Upper lobe of left lung (tissue), 6 donors: ENCODE measurements around the gene GAPVD1. TPM values are rescaled to one million over a fixed set of nuclear protein-coding genes. Genes with fewer than 3 reads are reported as not detected.

ENCODE experiments used
- ATAC-seq, 2 donors: fragments of 200-7000 bp; cut with Tn5 transposase; one replicate each; pipeline ENCODE4 v1.9.1; 2022; ENCODE audit warnings: mild to moderate bottlenecking in 2 of 2, moderate library complexity in 2 of 2; ENCODE audit not compliant: low FRiP score in 2 of 2
- DNase-seq, 2 donors: peaks; one replicate each; pipeline ENCODE4 v3.0.0-alpha.2; 2019 to 2020
- H3K27ac ChIP-seq, 4 donors: fragments of 200-600 bp; sonication (generic); one replicate each; pipeline ENCODE4 v1.5.1; 2016 to 2019
- H3K27me3 ChIP-seq, 4 donors: fragments of 200-600 bp; sonication (generic); one replicate each; pipeline ENCODE4 v1.5.1; 2017 to 2019
- H3K36me3 ChIP-seq, 4 donors: fragments of 200-600 bp; sonication (generic); one replicate each; pipeline ENCODE4 v1.5.1; 2016 to 2019
- H3K4me1 ChIP-seq, 4 donors: fragments of 200-600 bp; sonication (generic); one replicate each; pipeline ENCODE4 v1.5.1; 2018 to 2019
- H3K4me3 ChIP-seq, 4 donors: fragments of 200-600 bp; sonication (generic); one replicate each; pipeline ENCODE4 v1.5.1; 2017 to 2019; ENCODE audit warnings: mild to moderate bottlenecking in 2 of 4, moderate library complexity in 1 of 4
- H3K9me3 ChIP-seq, 4 donors: fragments of 200-600 bp; sonication (generic); one replicate each; pipeline ENCODE4 v1.5.1; 2018 to 2019
- EP300 ChIP-seq, 4 donors: sonication (generic); formaldehyde crosslinking; IDR thresholded peaks; one replicate each; pipeline ENCODE4 v1.5.1; 2017; ENCODE audit warnings: antibody characterized with exemption in 4 of 4, control low read depth in 2 of 4
- POLR2A ChIP-seq, 4 donors: fragments of 450-650 bp; IDR thresholded peaks; one replicate each; pipeline ENCODE4 v1.5.1; 2016 to 2017; ENCODE audit warnings: antibody characterized with exemption in 4 of 4, mild to moderate bottlenecking in 2 of 4
- POLR2AphosphoS5 ChIP-seq, 2 donors: sonication (generic); formaldehyde crosslinking; IDR thresholded peaks; one replicate each; pipeline ENCODE4 v1.5.1; 2017; ENCODE audit warnings: antibody characterized with exemption in 2 of 2
- WGBS, 2 donors: methylation state at CpG; one replicate each; pipeline ENCODE4 v1.1.5; 2017 to 2018; 5-methylcytosine and 5-hydroxymethylcytosine counted together
- total RNA-seq, 6 donors: library from RNA; depleted of rRNA in 4 of 6; stranded (reverse); fragments of >200 nt in 4 of 6; gene quantifications; one replicate each; pipeline versions ENCODE4 v1.1.0 to v1.2.1, GENCODE V29; 2016 to 2021
- TF ChIP-seq, protein P1 (sequence below), 6 experiments: fragments of 450-650 bp in 4 of 6; fragments of 200-600 bp in 2 of 6; sonication (generic) in 2 of 6; IDR thresholded peaks; one replicate each; pipeline ENCODE4 v1.5.1; 2016 to 2019; ENCODE audit warnings: antibody characterized with exemption in 6 of 6
- donor health status: DM: no; HTN: no; CAD: no; lungs with moderate emphysema.
- donor health status: DM: no; HTN: yes; CAD: no; lungs with severe emphysema.

GAPVD1 gene
- total RNA-seq, 6 donors from 2014 or later = 56.4 to 122 (median 74.2) TPM

DNA sequence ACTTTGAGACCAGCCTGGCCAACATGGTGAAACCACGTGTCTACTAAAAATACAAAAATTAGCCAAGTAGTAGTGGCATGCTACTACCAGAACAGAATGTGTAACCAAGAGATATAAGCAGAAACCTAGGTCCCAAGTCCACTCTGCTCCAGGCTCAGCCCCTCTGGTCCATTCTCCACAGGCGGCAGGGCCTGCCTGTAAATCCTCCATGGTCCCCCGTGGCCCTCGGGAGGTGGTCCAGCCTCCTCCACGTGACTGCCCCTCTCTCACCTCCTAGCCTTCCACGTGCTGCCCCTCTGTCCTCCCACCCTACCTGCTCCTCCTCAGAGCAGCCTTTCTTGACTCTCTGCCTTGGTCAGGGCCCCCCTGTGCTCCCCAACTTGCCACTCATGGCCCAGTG is 127.4 kb downstream of the GAPVD1 start:
- WGBS, 2 donors = 57 to 67% methylated on average over 6 of the region's 6 CpGs
- DNase-seq (no peak), ATAC-seq (peak in 1 of 2 donors; percentile 7)
- no peak overlapping the region for H3K4me3 ChIP-seq
- no peaks in the 10 kb centered on the region for H3K9me3 ChIP-seq
- no peak overlapping the region for H3K27ac ChIP-seq
- no peaks in the 10 kb centered on the region for H3K36me3 ChIP-seq
- no peak for TF ChIP-seq POLR2A (IDR thresholded peaks at IDR 0.05)
- TF ChIP-seq, protein P1, sequence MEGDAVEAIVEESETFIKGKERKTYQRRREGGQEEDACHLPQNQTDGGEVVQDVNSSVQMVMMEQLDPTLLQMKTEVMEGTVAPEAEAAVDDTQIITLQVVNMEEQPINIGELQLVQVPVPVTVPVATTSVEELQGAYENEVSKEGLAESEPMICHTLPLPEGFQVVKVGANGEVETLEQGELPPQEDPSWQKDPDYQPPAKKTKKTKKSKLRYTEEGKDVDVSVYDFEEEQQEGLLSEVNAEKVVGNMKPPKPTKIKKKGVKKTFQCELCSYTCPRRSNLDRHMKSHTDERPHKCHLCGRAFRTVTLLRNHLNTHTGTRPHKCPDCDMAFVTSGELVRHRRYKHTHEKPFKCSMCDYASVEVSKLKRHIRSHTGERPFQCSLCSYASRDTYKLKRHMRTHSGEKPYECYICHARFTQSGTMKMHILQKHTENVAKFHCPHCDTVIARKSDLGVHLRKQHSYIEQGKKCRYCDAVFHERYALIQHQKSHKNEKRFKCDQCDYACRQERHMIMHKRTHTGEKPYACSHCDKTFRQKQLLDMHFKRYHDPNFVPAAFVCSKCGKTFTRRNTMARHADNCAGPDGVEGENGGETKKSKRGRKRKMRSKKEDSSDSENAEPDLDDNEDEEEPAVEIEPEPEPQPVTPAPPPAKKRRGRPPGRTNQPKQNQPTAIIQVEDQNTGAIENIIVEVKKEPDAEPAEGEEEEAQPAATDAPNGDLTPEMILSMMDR (IDR thresholded peaks at IDR 0.05) = no peak
- TF ChIP-seq EP300 (IDR thresholded peaks at IDR 0.05) = no peak
- no peak for TF ChIP-seq POLR2AphosphoS5 (IDR thresholded peaks at IDR 0.05)
- H3K27me3 ChIP-seq = no peaks in the 10 kb centered on the region
- H3K4me1 ChIP-seq = no peaks in the 10 kb centered on the region

GRCh38 chr9:125391704-125392103 is 130.1 kb downstream of the GAPVD1 start:
- H3K27me3 ChIP-seq = no peaks in the 10 kb centered on the region
- 82 to 94% methylated on average over 6 of the region's 6 CpGs for WGBS, 2 donors
- no peaks in the 10 kb centered on the region for H3K36me3 ChIP-seq
- H3K27ac ChIP-seq = no peak overlapping the region
- no peaks in the 10 kb centered on the region for H3K4me1 ChIP-seq
- H3K4me3 ChIP-seq = no peak overlapping the region
- TF ChIP-seq EP300 (IDR thresholded peaks at IDR 0.05) (no peak), POLR2AphosphoS5 (IDR thresholded peaks at IDR 0.05) (no peak), POLR2A (IDR thresholded peaks at IDR 0.05) (no peak)
- TF ChIP-seq, protein P1 (IDR thresholded peaks at IDR 0.05) = no peak
- ATAC-seq (no peak), DNase-seq (no peak)
- H3K9me3 ChIP-seq = no peaks in the 10 kb centered on the region

GRCh38 chr9:125393426-125393825 is 131.8 kb downstream of the GAPVD1 start:
- Histone ChIP-seq H3K4me1 (no peaks in the 10 kb centered on the region), H3K36me3 (no peaks in the 10 kb centered on the region), H3K4me3 (no peak overlapping the region), H3K27ac (no peak overlapping the region), H3K27me3 (no peaks in the 10 kb centered on the region), H3K9me3 (no peaks in the 10 kb centered on the region)
- TF ChIP-seq POLR2A (IDR thresholded peaks at IDR 0.05) (no peak), POLR2AphosphoS5 (IDR thresholded peaks at IDR 0.05) (no peak), EP300 (IDR thresholded peaks at IDR 0.05) (no peak)
- TF ChIP-seq, protein P1 (IDR thresholded peaks at IDR 0.05) = no peak
- DNase-seq (no peak), ATAC-seq (no peak)
- 81 to 96% methylated on average over 3 of the region's 3 CpGs for WGBS, 2 donors

DNA sequence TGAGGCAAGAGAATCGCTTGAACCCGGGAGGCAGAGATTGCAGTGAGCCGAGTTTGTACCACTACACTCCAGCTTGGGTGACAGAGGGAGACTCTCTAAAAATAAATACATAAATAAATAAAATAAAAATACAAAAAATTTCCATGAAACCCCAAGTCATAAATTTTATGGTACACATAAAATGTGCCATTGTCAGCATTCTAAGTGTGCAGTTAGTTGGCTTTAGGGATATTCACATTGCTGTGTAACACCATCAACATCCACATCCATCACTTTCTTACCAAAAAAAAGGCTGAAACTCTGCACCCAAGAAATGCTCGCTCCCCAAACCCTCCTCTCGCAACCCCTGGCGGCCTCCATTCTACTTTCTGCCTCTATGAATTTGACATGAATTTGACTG is 135.2 kb downstream of the GAPVD1 start:
- Histone ChIP-seq H3K36me3 (no peaks in the 10 kb centered on the region), H3K9me3 (no peaks in the 10 kb centered on the region), H3K4me1 (no peaks in the 10 kb centered on the region), H3K27ac (no peak overlapping the region), H3K4me3 (no peak overlapping the region), H3K27me3 (no peaks in the 10 kb centered on the region)
- 96 to 98% methylated on average over 6 of the region's 6 CpGs for WGBS, 2 donors
- TF ChIP-seq, protein P1 (IDR thresholded peaks at IDR 0.05) = no peak
- no peak for TF ChIP-seq POLR2AphosphoS5 (IDR thresholded peaks at IDR 0.05)
- no peak for TF ChIP-seq POLR2A (IDR thresholded peaks at IDR 0.05)
- TF ChIP-seq EP300 (IDR thresholded peaks at IDR 0.05) = no peak
- DNase-seq (no peak), ATAC-seq (no peak)

DNA sequence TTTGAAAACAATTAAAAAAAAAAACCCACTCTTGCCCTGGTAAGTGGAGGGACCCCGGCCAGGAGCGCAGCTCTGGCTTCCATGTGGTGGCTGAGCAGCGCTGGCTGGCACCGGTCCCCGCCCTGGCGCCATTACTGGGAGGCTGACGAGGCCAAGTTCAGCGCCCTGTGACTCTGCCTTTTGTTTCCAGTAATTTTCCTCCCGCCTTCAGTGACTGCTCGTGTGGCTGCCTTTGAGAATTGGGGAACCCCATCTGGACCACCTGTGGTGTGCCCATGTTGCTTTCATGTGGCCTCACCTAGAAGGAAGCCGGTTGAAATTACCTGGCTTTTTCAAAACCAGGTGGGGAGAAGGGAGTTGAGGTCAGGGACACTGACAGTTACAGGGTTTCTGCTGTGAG is 136.1 kb downstream of the GAPVD1 start:
- WGBS, 2 donors = 70 to 76% methylated on average over 11 of the region's 11 CpGs
- TF ChIP-seq POLR2AphosphoS5 (IDR thresholded peaks at IDR 0.05) = no peak
- no peaks in the 10 kb centered on the region for H3K9me3 ChIP-seq
- no peaks in the 10 kb centered on the region for H3K4me1 ChIP-seq
- no peak overlapping the region for H3K4me3 ChIP-seq
- H3K27ac ChIP-seq = no peak overlapping the region
- no peak for ATAC-seq
- DNase-seq = no peak
- H3K36me3 ChIP-seq = no peaks in the 10 kb centered on the region
- H3K27me3 ChIP-seq = no peaks in the 10 kb centered on the region
